Effector memory CD4-positive, alpha-beta T cell (primary cell): ENCODE data around the gene NOS3.

Experiments
- DNase-seq, 3 donors: peaks; one replicate each; pipeline ENCODE4 v3.0.0-alpha.2; 2020
- H3K27ac ChIP-seq: 2 replicates; pipeline ENCODE4 v1.7.0; 2013; ENCODE audit warnings: mild to moderate bottlenecking, low read length, moderate library complexity; ENCODE audit not compliant: insufficient read depth, poor library complexity, severe bottlenecking
- H3K27me3 ChIP-seq: replicated peaks from 2 replicates; pipeline ENCODE4 v1.7.0; 2013; ENCODE audit warnings: mild to moderate bottlenecking, low read length; ENCODE audit not compliant: insufficient read depth, control insufficient read depth, poor library complexity, severe bottlenecking
- H3K36me3 ChIP-seq: 2 replicates; pipeline ENCODE4 v1.7.0; 2013; ENCODE audit warnings: mild to moderate bottlenecking, low read length, moderate library complexity; ENCODE audit not compliant: control insufficient read depth, insufficient read depth
- H3K4me1 ChIP-seq: 2 replicates; pipeline ENCODE4 v1.7.0; 2013; ENCODE audit warnings: low read length, mild to moderate bottlenecking; ENCODE audit not compliant: control insufficient read depth, insufficient read depth, poor library complexity, severe bottlenecking
- H3K4me3 ChIP-seq: 2 replicates; pipeline ENCODE4 v1.7.0; 2013; ENCODE audit warnings: low read length, low read depth, mild to moderate bottlenecking; ENCODE audit not compliant: insufficient read depth, poor library complexity, severe bottlenecking
- H3K9me3 ChIP-seq: 2 replicates; pipeline ENCODE4 v1.7.0; 2013; ENCODE audit warnings: mild to moderate bottlenecking, low read length, moderate library complexity; ENCODE audit not compliant: control insufficient read depth

NOS3 gene

GRCh38 chr7:151046603-151047573, 56.1 kb downstream of the NOS3 start:
- no peak overlapping the region for H3K27ac ChIP-seq
- peaks cover 6% of the 10 kb centered on the region for H3K4me1 ChIP-seq
- H3K27me3 ChIP-seq: no peaks in the 10 kb centered on the region
- DNase-seq: no peak
- no peak overlapping the region for H3K4me3 ChIP-seq
- H3K36me3 ChIP-seq: peaks cover 27% of the 10 kb centered on the region
- H3K9me3 ChIP-seq: no peaks in the 10 kb centered on the region

- peaks cover 18% of the 10 kb centered on the region for H3K36me3 ChIP-seq
- DNase-seq: no peak
- H3K9me3 ChIP-seq: no peaks in the 10 kb centered on the region
- H3K27ac ChIP-seq: no peak within 1 kb of the TSS
- peaks cover 6% of the 10 kb centered on the region for H3K4me1 ChIP-seq
- H3K4me3 ChIP-seq: no peak within 1 kb of the TSS
- H3K27me3 ChIP-seq: no peaks in the 10 kb centered on the region
These were observed 57.4 kb downstream of the NOS3 start, which contains the start of gene ASIC3 for GRCh38 chr7:151047976-151048815. TSS of gene ASIC3 (plus strand) at chr7:151048531. CDS start at chr7:151048886, 355 bp downstream.

- Histone ChIP-seq H3K9me3 (no peaks in the 10 kb centered on the region), H3K36me3 (peaks cover 16% of the 10 kb centered on the region), H3K4me3 (no peak overlapping the region), H3K27ac (no peak overlapping the region), H3K4me1 (peaks cover 6% of the 10 kb centered on the region), H3K27me3 (no peaks in the 10 kb centered on the region)
- no peak for DNase-seq
These were observed 58.2 kb downstream of the NOS3 start for GRCh38 chr7:151048911-151049463.

GRCh38 chr7:151051108-151051507, 60.3 kb downstream of the NOS3 start:
- peaks cover 6% of the 10 kb centered on the region for H3K4me1 ChIP-seq
- H3K27ac ChIP-seq: no peak overlapping the region
- no peak overlapping the region for H3K4me3 ChIP-seq
- H3K36me3 ChIP-seq: peaks cover 5% of the 10 kb centered on the region
- DNase-seq: peak; percentile 27 to 35 (median 31)
- no peaks in the 10 kb centered on the region for H3K27me3 ChIP-seq
- no peaks in the 10 kb centered on the region for H3K9me3 ChIP-seq

- no peaks in the 10 kb centered on the region for H3K9me3 ChIP-seq
- no peak for DNase-seq
- H3K27ac ChIP-seq: no peak overlapping the region
- H3K4me3 ChIP-seq: no peak overlapping the region
- H3K27me3 ChIP-seq: no peaks in the 10 kb centered on the region
- H3K4me1 ChIP-seq: peaks cover 14% of the 10 kb centered on the region
- H3K36me3 ChIP-seq: no peaks in the 10 kb centered on the region
These were observed 62.3 kb downstream of the NOS3 start for GRCh38 chr7:151053096-151053495.

- H3K36me3 ChIP-seq: no peaks in the 10 kb centered on the region
- peaks cover 20% of the 10 kb centered on the region for H3K4me1 ChIP-seq
- DNase-seq: no peak
- no peaks in the 10 kb centered on the region for H3K27me3 ChIP-seq
- no peak overlapping the region for H3K27ac ChIP-seq
- H3K9me3 ChIP-seq: no peaks in the 10 kb centered on the region
- H3K4me3 ChIP-seq: no peak overlapping the region
These were observed 62.9 kb downstream of the NOS3 start for GRCh38 chr7:151053751-151054150.

- no peak for DNase-seq
- Histone ChIP-seq H3K4me1 (peaks cover 29% of the 10 kb centered on the region), H3K9me3 (no peaks in the 10 kb centered on the region), H3K27ac (no peak overlapping the region), H3K36me3 (no peaks in the 10 kb centered on the region), H3K4me3 (no peak overlapping the region), H3K27me3 (no peaks in the 10 kb centered on the region)
These were observed 65.5 kb downstream of the NOS3 start for GRCh38 chr7:151056283-151056665.

GRCh38 chr7:151056666-151057505, 66.1 kb downstream of the NOS3 start:
- DNase-seq: no peak
- Histone ChIP-seq H3K36me3 (no peaks in the 10 kb centered on the region), H3K4me3 (peak overlapping the region; percentile 66), H3K4me1 (peaks cover 29% of the 10 kb centered on the region), H3K27ac (no peak overlapping the region), H3K9me3 (no peaks in the 10 kb centered on the region), H3K27me3 (no peaks in the 10 kb centered on the region)

- H3K27me3 ChIP-seq: no peaks in the 10 kb centered on the region
These were observed 66.7 kb downstream of the NOS3 start, which contains the start of gene CDK5 for GRCh38 chr7:151057506-151057988. TSS of gene CDK5 (minus strand) at chr7:151057897. CDS start at chr7:151057848, 49 bp downstream.

More at GRCh38 chr7:151057506-151057988, 66.7 kb downstream of the NOS3 start, which contains the start of gene CDK5:
- H3K36me3 ChIP-seq: peaks cover 2% of the 10 kb centered on the region
- peak within 1 kb of the TSS; percentile 77 for H3K27ac ChIP-seq
- H3K9me3 ChIP-seq: no peaks in the 10 kb centered on the region
- no peak for DNase-seq
- peaks cover 29% of the 10 kb centered on the region for H3K4me1 ChIP-seq
- H3K4me3 ChIP-seq: peak within 1 kb of the TSS; percentile 66
